ENCODE results near the gene ADARB2.

Gene ADARB2

DNA sequence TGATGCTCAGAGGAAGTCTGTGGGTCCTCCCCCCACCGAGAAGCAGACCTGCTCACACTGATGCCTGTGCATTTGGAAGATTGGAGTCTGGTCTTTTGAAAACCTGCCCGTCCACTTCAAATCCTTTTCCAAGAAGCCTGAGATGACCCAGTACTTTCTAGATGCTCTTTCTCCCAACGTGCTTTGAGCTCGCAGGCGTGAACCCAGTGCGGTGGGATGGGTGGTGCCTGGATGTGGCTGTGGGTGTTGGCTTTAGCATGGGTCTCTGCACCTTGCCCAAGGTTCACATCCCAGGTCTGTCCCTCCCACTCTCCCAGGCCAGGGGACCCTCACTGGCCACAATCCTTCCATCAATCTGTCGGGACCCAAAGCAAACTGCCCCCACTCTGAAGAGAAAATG lies 170.2 kb downstream of the ADARB2 start:
- Histone ChIP-seq H3K9ac (ENCODE audit: low read depth, low read length) (no peak overlapping the region), H3K36me3 (ENCODE audit: control insufficient read depth, insufficient read depth, low read length) (no peaks in the 10 kb centered on the region), H3K9me3 (ENCODE audit: control insufficient read depth, insufficient read depth, low read length) (no peaks in the 10 kb centered on the region), H3K4me3 (ENCODE audit: low read depth, low read length) (no peak overlapping the region), H3K4me1 (ENCODE audit: control insufficient read depth, insufficient read depth, low read length) (no peaks in the 10 kb centered on the region), H3K27me3 (ENCODE audit: control insufficient read depth, insufficient read depth, low read length) (no peaks in the 10 kb centered on the region)

DNA sequence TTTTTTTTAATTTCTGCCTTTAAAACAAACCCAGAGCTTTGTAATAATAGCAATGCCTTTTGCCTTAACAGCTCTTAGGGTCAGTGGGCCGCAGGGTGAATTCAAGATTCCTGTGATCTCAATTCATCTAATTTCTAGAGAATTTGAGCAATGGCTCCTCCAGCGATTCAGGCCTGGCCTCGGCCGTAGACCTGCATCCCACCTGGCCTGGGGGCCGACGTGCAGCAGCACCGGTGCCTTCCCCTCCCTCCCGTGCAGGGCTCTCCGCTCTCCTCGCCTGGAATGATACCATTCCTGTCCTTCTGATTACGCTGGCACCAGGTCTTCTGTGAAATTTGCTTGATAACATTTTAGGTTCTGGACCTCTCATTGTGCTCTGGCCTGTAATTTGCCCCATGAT lies 172.5 kb downstream of the ADARB2 start:
- Histone ChIP-seq H3K9ac (ENCODE audit: low read depth, low read length) (no peak overlapping the region), H3K27me3 (ENCODE audit: control insufficient read depth, insufficient read depth, low read length) (no peaks in the 10 kb centered on the region), H3K4me1 (ENCODE audit: control insufficient read depth, insufficient read depth, low read length) (no peaks in the 10 kb centered on the region), H3K36me3 (ENCODE audit: control insufficient read depth, insufficient read depth, low read length) (no peaks in the 10 kb centered on the region), H3K9me3 (ENCODE audit: control insufficient read depth, insufficient read depth, low read length) (no peaks in the 10 kb centered on the region), H3K4me3 (ENCODE audit: low read depth, low read length) (no peak overlapping the region)

DNA sequence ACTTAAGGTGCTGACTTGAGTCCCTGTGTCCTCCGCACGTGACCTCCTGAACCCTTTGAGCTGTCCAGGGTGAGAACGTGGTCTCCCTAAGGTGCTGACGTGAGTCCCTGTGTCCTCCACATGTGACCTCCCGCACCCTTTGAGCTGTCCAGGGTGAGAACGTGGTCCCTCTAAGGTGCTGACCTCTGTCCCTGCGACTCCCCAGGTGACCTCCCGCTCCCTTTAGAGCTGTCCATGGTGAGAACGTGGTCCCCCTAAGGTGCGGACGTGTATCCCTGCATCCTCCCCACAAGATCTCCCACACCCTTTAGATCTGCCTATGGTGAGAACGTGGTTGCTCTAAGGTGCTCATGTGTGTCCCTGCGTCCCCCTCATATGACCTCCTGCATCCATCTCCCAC lies 174.3 kb downstream of the ADARB2 start:
- Histone ChIP-seq H3K27me3 (ENCODE audit: control insufficient read depth, insufficient read depth, low read length) (no peaks in the 10 kb centered on the region), H3K4me1 (ENCODE audit: control insufficient read depth, insufficient read depth, low read length) (no peaks in the 10 kb centered on the region), H3K4me3 (ENCODE audit: low read depth, low read length) (no peak overlapping the region), H3K9me3 (ENCODE audit: control insufficient read depth, insufficient read depth, low read length) (no peaks in the 10 kb centered on the region), H3K9ac (ENCODE audit: low read depth, low read length) (no peak overlapping the region), H3K36me3 (ENCODE audit: control insufficient read depth, insufficient read depth, low read length) (no peaks in the 10 kb centered on the region)

DNA sequence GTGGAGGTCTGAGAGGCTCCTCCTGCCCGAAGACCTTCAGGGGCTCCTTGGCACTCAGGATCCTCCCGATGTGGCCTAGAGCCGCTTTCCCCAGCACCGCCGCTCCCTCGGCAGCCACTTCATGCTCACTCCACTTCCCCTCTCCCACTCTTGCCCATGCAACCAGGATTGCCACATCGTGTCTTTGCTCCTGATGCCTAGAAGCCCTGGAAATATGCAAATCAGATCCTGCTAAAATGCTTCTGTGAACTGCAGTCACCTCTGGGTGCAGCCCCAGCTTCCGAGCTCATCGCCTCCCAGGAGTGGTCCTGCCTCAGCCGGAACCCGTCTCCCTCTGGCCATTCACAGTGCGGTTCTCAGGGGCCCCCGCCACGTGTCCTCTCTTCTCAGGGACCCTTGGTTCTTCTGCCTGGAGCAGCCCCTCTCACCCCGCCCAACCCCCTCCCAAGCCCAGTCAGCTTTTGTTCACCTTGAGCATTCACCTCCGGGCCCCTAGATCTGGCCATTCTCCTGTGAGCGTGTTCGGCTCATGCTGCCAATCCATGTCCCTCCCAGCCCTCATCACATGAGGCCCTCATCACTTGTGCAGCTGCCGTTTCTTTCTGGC lies 175.5 kb downstream of the ADARB2 start:
- H3K9ac ChIP-seq (ENCODE audit: low read depth, low read length): no peak overlapping the region
- H3K9me3 ChIP-seq (ENCODE audit: control insufficient read depth, insufficient read depth, low read length): no peaks in the 10 kb centered on the region
- no peak overlapping the region for H3K4me3 ChIP-seq (ENCODE audit: low read depth, low read length)
- no peaks in the 10 kb centered on the region for H3K4me1 ChIP-seq (ENCODE audit: control insufficient read depth, insufficient read depth, low read length)
- H3K36me3 ChIP-seq (ENCODE audit: control insufficient read depth, insufficient read depth, low read length): no peaks in the 10 kb centered on the region
- H3K27me3 ChIP-seq (ENCODE audit: control insufficient read depth, insufficient read depth, low read length): no peaks in the 10 kb centered on the region

DNA sequence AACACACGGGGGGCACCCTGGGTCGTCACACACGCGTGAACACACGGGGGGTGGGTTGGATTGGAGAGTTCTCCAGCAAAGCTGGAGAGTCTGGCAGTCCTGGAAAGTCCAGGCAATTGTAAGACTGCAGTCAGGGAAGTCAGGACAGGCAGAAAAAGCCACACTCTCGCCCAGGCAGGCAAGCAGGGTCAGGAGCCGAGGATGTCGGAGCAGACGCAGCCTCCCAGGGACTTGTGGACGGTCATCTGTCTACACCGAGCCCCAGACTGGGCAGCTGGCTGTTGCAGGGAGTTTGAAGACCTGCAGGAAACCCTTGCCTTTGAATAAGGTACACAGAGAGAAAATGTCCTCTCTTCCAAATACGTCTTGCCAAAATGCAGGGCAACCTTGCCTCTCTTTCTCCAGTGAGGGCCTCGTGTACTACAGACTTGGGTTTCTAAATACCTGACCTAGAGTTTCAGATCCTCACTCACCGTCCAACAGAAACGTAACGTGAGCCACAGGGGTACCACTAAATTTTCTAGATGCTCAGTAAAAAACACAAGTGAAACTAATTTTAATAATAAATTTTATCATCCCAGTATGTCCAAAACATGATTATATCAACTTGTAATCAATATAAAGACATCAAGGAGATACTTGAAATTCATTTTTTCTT lies 176.7 kb downstream of the ADARB2 start:
- no peak overlapping the region for H3K4me3 ChIP-seq (ENCODE audit: low read depth, low read length)
- H3K4me1 ChIP-seq (ENCODE audit: control insufficient read depth, insufficient read depth, low read length): no peaks in the 10 kb centered on the region
- H3K27me3 ChIP-seq (ENCODE audit: control insufficient read depth, insufficient read depth, low read length): no peaks in the 10 kb centered on the region
- H3K9ac ChIP-seq (ENCODE audit: low read depth, low read length): no peak overlapping the region
- H3K36me3 ChIP-seq (ENCODE audit: control insufficient read depth, insufficient read depth, low read length): no peaks in the 10 kb centered on the region
- no peaks in the 10 kb centered on the region for H3K9me3 ChIP-seq (ENCODE audit: control insufficient read depth, insufficient read depth, low read length)

DNA sequence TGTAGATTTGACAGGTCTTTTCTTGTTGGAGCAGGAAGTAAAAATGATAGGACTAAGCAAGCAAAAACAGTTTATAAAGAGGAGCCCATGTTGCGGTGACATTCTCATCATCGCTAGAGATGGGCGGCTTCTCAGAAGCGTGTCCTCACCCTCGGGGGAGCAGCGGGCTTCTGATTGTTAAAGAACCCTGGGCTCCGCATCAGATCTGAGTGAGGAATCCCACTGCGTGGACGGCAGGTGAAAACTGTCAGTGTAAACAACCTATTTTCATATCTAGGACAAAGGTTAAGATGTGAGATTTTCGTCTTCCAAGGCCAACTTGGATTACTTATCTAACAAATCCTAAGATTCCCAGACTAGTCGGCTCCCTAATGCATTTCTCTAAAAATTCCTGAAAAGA lies 177.6 kb downstream of the ADARB2 start:
- H3K4me1 ChIP-seq (ENCODE audit: control insufficient read depth, insufficient read depth, low read length): no peaks in the 10 kb centered on the region
- H3K4me3 ChIP-seq (ENCODE audit: low read depth, low read length): no peak overlapping the region
- H3K27me3 ChIP-seq (ENCODE audit: control insufficient read depth, insufficient read depth, low read length): no peaks in the 10 kb centered on the region
- no peak overlapping the region for H3K9ac ChIP-seq (ENCODE audit: low read depth, low read length)
- no peaks in the 10 kb centered on the region for H3K9me3 ChIP-seq (ENCODE audit: control insufficient read depth, insufficient read depth, low read length)
- no peaks in the 10 kb centered on the region for H3K36me3 ChIP-seq (ENCODE audit: control insufficient read depth, insufficient read depth, low read length)

DNA sequence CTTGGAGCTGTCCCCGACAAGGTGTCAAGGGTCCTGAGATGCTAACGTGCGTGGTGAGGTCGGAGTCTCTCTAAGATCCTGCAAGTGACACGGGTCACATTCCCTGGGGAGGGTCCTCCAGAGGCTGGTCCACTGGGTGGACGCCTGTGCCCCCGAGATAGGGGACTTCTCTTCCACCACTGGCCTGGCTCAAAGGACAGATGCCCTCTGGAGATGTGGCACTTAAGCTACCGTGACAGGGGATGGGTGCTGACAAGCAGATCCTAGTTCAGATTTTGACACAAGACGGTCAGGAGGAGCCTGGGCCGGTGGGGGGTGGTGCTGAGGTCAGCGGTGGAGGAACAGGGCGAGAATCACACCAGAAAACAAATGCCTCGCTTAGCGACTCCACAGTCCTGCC lies 178.0 kb downstream of the ADARB2 start:
- Histone ChIP-seq H3K27me3 (ENCODE audit: control insufficient read depth, insufficient read depth, low read length) (no peaks in the 10 kb centered on the region), H3K9ac (ENCODE audit: low read depth, low read length) (no peak overlapping the region), H3K9me3 (ENCODE audit: control insufficient read depth, insufficient read depth, low read length) (no peaks in the 10 kb centered on the region), H3K4me1 (ENCODE audit: control insufficient read depth, insufficient read depth, low read length) (no peaks in the 10 kb centered on the region), H3K4me3 (ENCODE audit: low read depth, low read length) (no peak overlapping the region), H3K36me3 (ENCODE audit: control insufficient read depth, insufficient read depth, low read length) (no peaks in the 10 kb centered on the region)

DNA sequence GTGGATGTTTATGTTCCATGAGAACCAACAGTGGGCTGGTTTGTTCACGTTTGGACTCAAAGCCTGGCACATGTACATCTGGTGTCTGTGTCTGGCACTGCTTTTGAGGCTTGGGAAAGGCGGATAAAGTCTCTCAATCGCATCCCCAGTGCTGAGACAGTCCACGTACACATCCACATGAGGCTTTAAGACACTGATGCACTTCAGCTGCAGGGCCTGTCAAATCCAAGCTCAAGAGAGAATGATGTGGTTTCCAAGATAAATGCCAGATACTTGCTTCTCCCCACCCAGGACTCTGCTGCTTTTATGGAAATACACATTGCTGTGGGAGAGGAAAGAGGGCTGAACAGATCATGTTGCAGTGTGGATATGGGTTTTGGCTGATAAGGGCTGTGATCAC lies 178.4 kb downstream of the ADARB2 start:
- no peaks in the 10 kb centered on the region for H3K9me3 ChIP-seq (ENCODE audit: control insufficient read depth, insufficient read depth, low read length)
- no peak overlapping the region for H3K9ac ChIP-seq (ENCODE audit: low read depth, low read length)
- H3K36me3 ChIP-seq (ENCODE audit: control insufficient read depth, insufficient read depth, low read length): no peaks in the 10 kb centered on the region
- no peak overlapping the region for H3K4me3 ChIP-seq (ENCODE audit: low read depth, low read length)
- no peaks in the 10 kb centered on the region for H3K4me1 ChIP-seq (ENCODE audit: control insufficient read depth, insufficient read depth, low read length)
- H3K27me3 ChIP-seq (ENCODE audit: control insufficient read depth, insufficient read depth, low read length): no peaks in the 10 kb centered on the region

DNA sequence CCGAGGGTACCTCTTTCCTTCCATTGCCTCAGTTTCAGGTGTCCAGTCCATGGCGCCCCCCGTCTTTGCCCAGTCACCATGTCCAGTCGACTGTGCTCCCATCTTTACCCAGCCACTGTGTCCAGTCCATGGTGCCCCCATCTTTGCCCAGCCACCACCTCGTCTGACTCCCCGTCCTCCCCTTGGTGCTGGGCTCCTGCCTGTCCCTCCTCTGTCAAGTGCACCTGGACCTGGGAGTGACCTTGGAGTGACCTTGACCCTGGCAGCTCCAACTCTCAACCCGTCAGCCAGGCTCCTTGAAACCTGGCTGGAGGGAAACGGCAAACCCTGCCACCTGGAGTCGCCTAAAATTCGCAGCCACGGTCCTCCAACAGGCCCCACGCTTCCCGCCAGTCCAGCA lies 180.2 kb downstream of the ADARB2 start:
- H3K9me3 ChIP-seq (ENCODE audit: control insufficient read depth, insufficient read depth, low read length): no peaks in the 10 kb centered on the region
- H3K9ac ChIP-seq (ENCODE audit: low read depth, low read length): no peak overlapping the region
- no peak overlapping the region for H3K4me3 ChIP-seq (ENCODE audit: low read depth, low read length)

DNA sequence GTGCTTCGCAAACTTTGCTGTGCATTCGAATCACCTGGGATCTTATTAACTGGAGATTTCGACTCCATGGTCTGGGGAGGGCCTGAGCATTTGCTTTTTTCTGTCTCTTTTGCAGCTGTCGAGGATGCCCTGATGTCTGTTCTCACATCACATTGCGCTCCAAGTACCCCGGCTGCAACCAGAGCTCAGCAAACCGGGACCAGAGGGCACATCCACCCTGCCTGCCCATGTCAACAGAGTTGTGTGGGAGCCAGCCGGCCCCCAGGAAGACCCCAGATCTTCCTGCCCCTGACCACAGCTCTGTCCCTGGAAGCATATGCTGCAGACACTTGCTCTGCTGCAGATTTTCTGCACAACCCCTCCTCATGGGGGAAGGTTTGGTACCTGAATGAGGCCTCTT lies 180.8 kb downstream of the ADARB2 start:
- Histone ChIP-seq H3K4me1 (ENCODE audit: control insufficient read depth, insufficient read depth, low read length) (no peaks in the 10 kb centered on the region), H3K4me3 (ENCODE audit: low read depth, low read length) (no peak overlapping the region), H3K27me3 (ENCODE audit: control insufficient read depth, insufficient read depth, low read length) (no peaks in the 10 kb centered on the region), H3K9ac (ENCODE audit: low read depth, low read length) (no peak overlapping the region), H3K9me3 (ENCODE audit: control insufficient read depth, insufficient read depth, low read length) (no peaks in the 10 kb centered on the region), H3K36me3 (ENCODE audit: control insufficient read depth, insufficient read depth, low read length) (no peaks in the 10 kb centered on the region)

More for the DNA sequence above, 180.2 kb downstream of the ADARB2 start:
- no peaks in the 10 kb centered on the region for H3K4me1 ChIP-seq (ENCODE audit: control insufficient read depth, insufficient read depth, low read length)
- no peaks in the 10 kb centered on the region for H3K27me3 ChIP-seq (ENCODE audit: control insufficient read depth, insufficient read depth, low read length)
- H3K36me3 ChIP-seq (ENCODE audit: control insufficient read depth, insufficient read depth, low read length): no peaks in the 10 kb centered on the region

DNA sequence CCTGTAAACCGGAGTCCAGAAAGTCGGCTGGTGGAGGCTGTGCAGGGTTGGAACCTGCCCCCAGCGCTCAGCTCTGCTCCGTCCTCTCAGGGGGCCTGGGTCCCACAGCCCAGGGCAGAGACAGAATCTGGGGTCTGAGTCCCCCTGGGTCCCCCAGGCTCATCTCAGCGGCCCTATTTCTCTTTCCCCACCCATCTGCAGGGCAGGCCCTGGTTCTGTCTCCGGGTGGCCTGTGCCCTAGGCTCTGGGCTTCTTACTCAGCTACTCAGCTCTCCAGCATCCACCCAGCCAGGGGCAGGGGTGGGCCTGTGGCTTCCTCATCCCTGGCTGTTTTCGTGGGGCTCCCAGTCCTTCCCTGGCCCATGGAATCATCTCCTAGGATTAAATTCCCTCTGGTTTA lies 183.4 kb downstream of the ADARB2 start:
- no peaks in the 10 kb centered on the region for H3K36me3 ChIP-seq (ENCODE audit: control insufficient read depth, insufficient read depth, low read length)
- H3K4me3 ChIP-seq (ENCODE audit: low read depth, low read length): no peak overlapping the region
- H3K9ac ChIP-seq (ENCODE audit: low read depth, low read length): no peak overlapping the region
- no peaks in the 10 kb centered on the region for H3K9me3 ChIP-seq (ENCODE audit: control insufficient read depth, insufficient read depth, low read length)
- no peaks in the 10 kb centered on the region for H3K27me3 ChIP-seq (ENCODE audit: control insufficient read depth, insufficient read depth, low read length)
- no peaks in the 10 kb centered on the region for H3K4me1 ChIP-seq (ENCODE audit: control insufficient read depth, insufficient read depth, low read length)

DNA sequence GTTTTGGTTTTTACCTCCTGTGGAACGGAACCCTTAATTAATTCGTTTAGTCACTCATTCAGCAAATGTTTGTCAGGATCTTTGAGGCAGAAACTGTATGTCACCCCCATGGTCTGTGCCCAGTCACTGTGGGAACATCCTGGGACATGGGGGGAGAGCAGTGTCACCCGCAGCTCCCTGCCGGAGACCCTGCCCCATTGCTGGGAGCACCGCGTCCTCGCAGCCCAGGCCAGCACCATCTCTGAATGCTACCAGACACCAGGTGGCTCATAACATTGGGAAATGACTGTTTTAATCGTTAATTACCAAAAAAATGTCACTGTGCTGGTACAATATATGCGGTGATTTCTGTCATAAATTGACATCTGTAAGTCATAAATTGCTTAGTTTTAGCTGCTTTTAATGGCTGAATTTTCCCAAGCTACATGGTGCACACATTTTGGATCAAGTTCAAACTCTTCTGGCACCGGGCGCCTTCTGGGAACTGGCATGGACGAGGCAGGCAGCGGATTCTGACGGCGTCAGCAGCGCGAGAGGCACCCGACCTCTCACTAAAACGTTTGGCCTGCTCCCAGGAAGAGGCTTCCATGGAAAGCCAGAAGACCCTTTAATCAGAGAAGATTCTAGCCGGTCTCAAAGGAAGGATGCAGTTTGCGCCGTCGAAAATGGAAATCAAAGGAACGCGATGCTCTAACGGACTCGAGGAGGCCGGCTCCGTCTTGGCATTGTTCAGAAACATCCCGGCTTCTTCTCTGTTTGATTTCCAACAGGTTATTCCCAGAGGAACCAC lies 184.2 kb downstream of the ADARB2 start:
- Histone ChIP-seq H3K27me3 (ENCODE audit: control insufficient read depth, insufficient read depth, low read length) (no peaks in the 10 kb centered on the region), H3K36me3 (ENCODE audit: control insufficient read depth, insufficient read depth, low read length) (peaks cover 2% of the 10 kb centered on the region), H3K4me1 (ENCODE audit: control insufficient read depth, insufficient read depth, low read length) (no peaks in the 10 kb centered on the region), H3K9ac (ENCODE audit: low read depth, low read length) (no peak overlapping the region), H3K4me3 (ENCODE audit: low read depth, low read length) (no peak overlapping the region), H3K9me3 (ENCODE audit: control insufficient read depth, insufficient read depth, low read length) (no peaks in the 10 kb centered on the region)
